HepG2 (cell line): Measurements from ENCODE around the gene FGF7. TPM values are rescaled to one million over a fixed set of nuclear protein-coding genes. Genes with fewer than 3 reads are reported as not detected.

Experiments
- ATAC-seq: fragments of 200-7000 bp; cut with Tn5 transposase; 3 replicates; pipeline ENCODE4 v1.9.1; 2020; ENCODE audit warnings: mild to moderate bottlenecking, moderate library complexity
- BruUV-seq: library from RNA; stranded (reverse); fragments of 400-500 nt; replicated peaks from 2 replicates; lab custom pipeline; 2021; lab: Mats Ljungman, UMichigan
- CTCF ChIA-PET: fragments of 300-600 bp; formaldehyde crosslinking; extraction: SDS; loops from one replicate; lab custom pipeline; 2021; ENCODE audit warnings: low total read pairs, inconsistent platforms, low intra/inter-chr PET ratio; lab: Yijun Ruan, JAX
- POLR2A ChIA-PET: fragments of 350-600 bp; sonication (Branson Sonifier 250); formaldehyde crosslinking; loops from one replicate; lab custom pipeline; 2020; ENCODE audit warnings: antibody characterized with exemption, inconsistent platforms; lab: Yijun Ruan, JAX
- DNase-seq: peaks from one replicate; pipeline ENCODE4 v3.0.0-alpha.2; 2015; ENCODE audit warnings: low spot score
- FAIRE-seq: peaks from 3 replicates; lab custom pipeline; 2011; peaks lifted over from hg19 to GRCh38; lab: Jason Lieb, UNC
- H2AFZ ChIP-seq: one replicate; pipeline ENCODE4 v1.6.1; 2011; ENCODE audit warnings: low read length, inconsistent platforms
- H3K27ac ChIP-seq: fragments of 300-600 bp; 3 replicates; pipeline ENCODE4 v1.8.0; 2011; ENCODE audit warnings: mixed run types, mild to moderate bottlenecking, mixed read lengths, low read length, inconsistent platforms; ENCODE audit not compliant: insufficient read depth; ENCODE audit errors: extremely low read length
- H3K27me3 ChIP-seq, 2 experiments: fragments of 200-600 bp in 1 of 2; 2 replicates in 1 of 2; 3 replicates in 1 of 2; pipeline versions ENCODE4 v1.6.0 to v1.8.0; 2011; ENCODE audit warnings: low read length in 2 of 2, mild to moderate bottlenecking in 2 of 2, moderate library complexity in 2 of 2, inconsistent platforms in 1 of 2; ENCODE audit not compliant: insufficient read depth in 2 of 2, control insufficient read depth in 1 of 2
- H3K36me3 ChIP-seq, 2 experiments: fragments of 200-600 bp in 1 of 2; replicated peaks in 1 of 2; 2 replicates in 1 of 2; 3 replicates in 1 of 2; pipeline versions ENCODE4 v1.5.1 to v1.8.0; 2011; ENCODE audit warnings: low read length in 2 of 2, inconsistent platforms in 1 of 2; ENCODE audit not compliant: insufficient read depth in 2 of 2, control insufficient read depth in 1 of 2
- H3K4me1 ChIP-seq: 2 replicates; pipeline ENCODE4 v1.5.1; 2012; ENCODE audit warnings: low read length, inconsistent platforms; ENCODE audit not compliant: insufficient read depth
- H3K4me2 ChIP-seq: 2 replicates; pipeline ENCODE4 v1.6.0; 2011; ENCODE audit warnings: low read depth, low read length, inconsistent platforms
- H3K4me3 ChIP-seq, 3 experiments: fragments of 200-600 bp in 1 of 3; sonication (generic), shearing (Covaris generic) in 1 of 3; replicated peaks in 1 of 3; 2 replicates each; pipeline ENCODE4 v1.5.1; 2011 to 2016; ENCODE audit warnings: low read length in 3 of 3, inconsistent platforms in 2 of 3, low read depth in 2 of 3, mild to moderate bottlenecking in 2 of 3, control low read depth in 1 of 3, mixed read lengths in 1 of 3; ENCODE audit not compliant: insufficient read depth in 1 of 3
- H3K79me2 ChIP-seq: one replicate; pipeline ENCODE4 v1.6.1; 2011; ENCODE audit warnings: low read length, inconsistent platforms; ENCODE audit not compliant: insufficient read depth
- H3K9ac ChIP-seq: 2 replicates; pipeline ENCODE4 v1.6.0; 2011; ENCODE audit warnings: mild to moderate bottlenecking, low read depth, low read length, inconsistent platforms; ENCODE audit not compliant: insufficient read depth
- H3K9me3 ChIP-seq: 2 replicates; pipeline ENCODE4 v1.5.1; 2012; ENCODE audit warnings: mild to moderate bottlenecking, low read length
- H4K20me1 ChIP-seq: 2 replicates; pipeline ENCODE4 v1.6.0; 2011; ENCODE audit warnings: inconsistent platforms, mild to moderate bottlenecking, low read length, moderate library complexity; ENCODE audit not compliant: insufficient read depth
- AGO2 ChIP-seq: fragments of 200-400 bp; formaldehyde crosslinking; optimal IDR thresholded peaks from 2 replicates; pipeline ENCODE3; 2017; ENCODE audit warnings: mild to moderate bottlenecking, low read depth, low read length, moderate library complexity
- BRCA1 ChIP-seq: sonication (generic); formaldehyde crosslinking; IDR thresholded peaks from 2 replicates; pipeline ENCODE4 v1.4.0; 2020; ENCODE audit warnings: missing genetic modification reagents
- ESRRA ChIP-seq: sonication (generic); formaldehyde crosslinking; IDR thresholded peaks from 2 replicates; pipeline ENCODE4 v1.5.1; 2020; ENCODE audit warnings: mild to moderate bottlenecking, low read depth, missing genetic modification reagents
- KDM3A ChIP-seq: IDR thresholded peaks from 2 replicates; pipeline ENCODE4 v1.6.1; 2018; ENCODE audit warnings: low read depth, missing compliant biosample characterization
- MAFG ChIP-seq: sonication (generic); formaldehyde crosslinking; IDR thresholded peaks from 2 replicates; pipeline ENCODE4 v1.5.1; 2020; ENCODE audit warnings: mild to moderate bottlenecking, missing genetic modification reagents
- REL ChIP-seq: sonication (generic); formaldehyde crosslinking; conservative IDR thresholded peaks from 2 replicates; pipeline ENCODE4 v1.8.0; 2022; ENCODE audit warnings: mild to moderate bottlenecking, missing genetic modification reagents, moderate library complexity
- SOX5 ChIP-seq: IDR thresholded peaks from 2 replicates; pipeline ENCODE4 v1.6.1; 2016; ENCODE audit warnings: borderline replicate concordance
- ZNF552 ChIP-seq: sonication (generic); formaldehyde crosslinking; IDR thresholded peaks from 2 replicates; pipeline ENCODE4 v1.9.0; 2022; ENCODE audit warnings: missing genetic modification reagents, mild to moderate bottlenecking, borderline replicate concordance
- ZNF672 ChIP-seq: sonication (generic); formaldehyde crosslinking; IDR thresholded peaks from 2 replicates; pipeline ENCODE4 v1.8.1; 2022; ENCODE audit warnings: missing genetic modification reagents
- WGBS: methylation state at CpG from one replicate; pipeline ENCODE4 v1.1.6; 2017; ENCODE audit warnings: low lambda C conversion rate; 5-methylcytosine and 5-hydroxymethylcytosine counted together
- in situ Hi-C: cut with HindIII; loops from 2 replicates; pipeline ENCODE4 v1.10.0; 2017; ENCODE audit warnings: low pct_unique_long_range_greater_than_20kb; ENCODE audit not compliant: extremely low pct_ligation_motif_present
- intact Hi-C: fragments of 100-400 bp; cut with micrococcal nuclease; formaldehyde crosslinking; loops from one replicate; pipeline ENCODE4 v1.10.0; 2022; ENCODE audit not compliant: unreplicated experiment
- polyA plus RNA-seq, 8 experiments: library from polyadenylated mRNA; depleted of rRNA in 3 of 8; stranded (reverse) in 7 of 8; unstranded in 1 of 8; fragments of >200 nt; fragmentation: Illumina TruSeq in 4 of 8; extraction: Trizol in 4 of 8; gene quantifications; 2 replicates each; pipeline versions ENCODE4 v1.2.1 to v1.2.3, GENCODE V29; 2011 to 2016; ENCODE audit warnings: low read depth in 4 of 8, missing spikeins in 1 of 8, mixed read lengths in 1 of 8; ENCODE audit not compliant: insufficient read depth in 1 of 8
- total RNA-seq, 5 experiments: library from RNA; depleted of rRNA; stranded (reverse); fragments of >200 nt; fragmentation: Illumina TruSeq; extraction: Trizol; gene quantifications; 2 replicates each; pipeline ENCODE4 v1.2.3, GENCODE V29; 2016; ENCODE audit warnings: low read depth in 1 of 5
- TF ChIP-seq, protein P1 (sequence below): sonication (generic); formaldehyde crosslinking; IDR thresholded peaks from 2 replicates; pipeline ENCODE4 v1.4.0; 2020; ENCODE audit warnings: missing genetic modification reagents
- TF ChIP-seq, protein P2 (sequence below): sonication (generic); formaldehyde crosslinking; IDR thresholded peaks from 2 replicates; pipeline ENCODE4 v1.5.1; 2020; ENCODE audit warnings: missing genetic modification reagents, mild to moderate bottlenecking, borderline replicate concordance
- TF ChIP-seq, protein P3 (sequence below): sonication (generic); formaldehyde crosslinking; IDR thresholded peaks from 2 replicates; pipeline ENCODE4 v1.9.0; 2021; ENCODE audit warnings: missing genetic modification reagents, borderline replicate concordance
- TF ChIP-seq, protein P4 (sequence below): sonication (generic); formaldehyde crosslinking; IDR thresholded peaks from 2 replicates; pipeline ENCODE4 v1.4.0; 2020; ENCODE audit warnings: missing genetic modification reagents

The FGF7 gene
- total and polyA plus RNA-seq, 2 of the 13 experiments (the other 11 are each of a cell fraction or from before 2014, with no cell fraction given): not detected

DNA sequence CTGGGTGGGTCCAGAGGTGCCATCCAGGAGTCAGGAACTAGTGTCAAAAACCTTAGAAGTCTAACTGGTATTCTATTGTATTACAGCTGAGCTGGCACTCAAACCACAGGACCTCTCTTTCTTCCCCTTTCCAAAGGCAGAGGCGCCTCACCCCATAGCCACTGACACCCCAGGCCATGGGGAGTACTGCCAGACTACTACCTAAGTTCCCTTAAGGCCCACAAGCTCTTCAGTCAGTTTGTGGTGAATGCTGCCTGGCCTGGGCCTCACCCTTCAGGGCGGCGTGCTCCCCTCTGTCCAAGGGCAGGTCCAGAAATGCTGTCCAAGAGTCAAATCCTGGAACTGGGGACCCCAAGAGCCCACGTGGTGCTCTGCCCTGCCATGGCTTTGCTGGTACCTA is 43.0 kb upstream of the FGF7 start:
- Histone ChIP-seq H3K27me3 (no peaks in the 10 kb centered on the region), H2AFZ (no peak overlapping the region), H3K36me3 (no peaks in the 10 kb centered on the region), H3K9ac (no peak overlapping the region), H3K4me3 (no peak overlapping the region), H4K20me1 (no peaks in the 10 kb centered on the region), H3K27ac (no peak overlapping the region), H3K79me2 (no peaks in the 10 kb centered on the region), H3K9me3 (no peaks in the 10 kb centered on the region), H3K4me2 (no peak overlapping the region), H3K4me1 (no peaks in the 10 kb centered on the region)
- in situ Hi-C loops: no loop called here
- ChIA-PET POLR2A (no interaction called here), CTCF (no interaction called here)
- no peak for DNase-seq
- BruUV-seq: no TSS peak
- WGBS: 37% methylated on average over 3 of the region's 4 CpGs
- intact Hi-C loops: no loop called here
- ATAC-seq: no peak
- no peak for FAIRE-seq
- TF ChIP-seq MAFG (CRISPR knock-in tag) (no peak), AGO2 (no peak)
- TF ChIP-seq, protein P1, sequence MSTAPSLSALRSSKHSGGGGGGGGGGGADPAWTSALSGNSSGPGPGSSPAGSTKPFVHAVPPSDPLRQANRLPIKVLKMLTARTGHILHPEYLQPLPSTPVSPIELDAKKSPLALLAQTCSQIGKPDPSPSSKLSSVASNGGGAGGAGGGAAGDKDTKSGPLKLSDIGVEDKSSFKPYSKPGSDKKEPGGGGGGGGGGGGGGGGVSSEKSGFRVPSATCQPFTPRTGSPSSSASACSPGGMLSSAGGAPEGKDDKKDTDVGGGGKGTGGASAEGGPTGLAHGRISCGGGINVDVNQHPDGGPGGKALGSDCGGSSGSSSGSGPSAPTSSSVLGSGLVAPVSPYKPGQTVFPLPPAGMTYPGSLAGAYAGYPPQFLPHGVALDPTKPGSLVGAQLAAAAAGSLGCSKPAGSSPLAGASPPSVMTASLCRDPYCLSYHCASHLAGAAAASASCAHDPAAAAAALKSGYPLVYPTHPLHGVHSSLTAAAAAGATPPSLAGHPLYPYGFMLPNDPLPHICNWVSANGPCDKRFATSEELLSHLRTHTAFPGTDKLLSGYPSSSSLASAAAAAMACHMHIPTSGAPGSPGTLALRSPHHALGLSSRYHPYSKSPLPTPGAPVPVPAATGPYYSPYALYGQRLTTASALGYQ: no peak

DNA sequence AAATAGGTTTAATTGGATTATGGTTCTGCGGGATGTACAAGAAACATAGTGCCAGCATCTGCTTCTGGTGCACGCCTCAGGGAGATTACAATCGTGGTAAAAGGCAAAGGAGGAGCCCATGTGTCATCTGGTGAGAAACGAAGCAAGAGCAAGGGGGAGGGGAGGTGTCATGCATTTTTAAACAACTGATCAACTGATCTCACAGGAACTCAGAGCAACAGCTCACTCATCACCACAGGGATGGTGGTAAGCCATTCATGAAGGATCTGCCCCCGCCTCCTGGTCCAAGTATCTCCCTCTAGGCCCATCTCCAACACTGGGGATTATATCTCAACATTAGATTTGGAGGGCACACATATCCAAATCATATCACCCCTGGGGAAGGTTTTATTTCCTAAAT is 42.1 kb upstream of the FGF7 start:
- ATAC-seq (no peak), FAIRE-seq (no peak), DNase-seq (no peak)
- CTCF ChIA-PET: no interaction called here
- Histone ChIP-seq H3K4me2 (no peak overlapping the region), H2AFZ (no peak overlapping the region), H4K20me1 (no peaks in the 10 kb centered on the region), H3K27me3 (no peaks in the 10 kb centered on the region), H3K27ac (no peak overlapping the region), H3K4me1 (no peaks in the 10 kb centered on the region), H3K4me3 (no peak overlapping the region), H3K9ac (no peak overlapping the region), H3K79me2 (no peaks in the 10 kb centered on the region), H3K9me3 (no peaks in the 10 kb centered on the region), H3K36me3 (no peaks in the 10 kb centered on the region)
- BruUV-seq: no TSS peak
- in situ Hi-C loops (no loop called here), intact Hi-C loops (no loop called here)
- POLR2A ChIA-PET: no interaction called here
- WGBS: 8% methylated on average over 5 of the region's 5 CpGs
- TF ChIP-seq, protein P2, sequence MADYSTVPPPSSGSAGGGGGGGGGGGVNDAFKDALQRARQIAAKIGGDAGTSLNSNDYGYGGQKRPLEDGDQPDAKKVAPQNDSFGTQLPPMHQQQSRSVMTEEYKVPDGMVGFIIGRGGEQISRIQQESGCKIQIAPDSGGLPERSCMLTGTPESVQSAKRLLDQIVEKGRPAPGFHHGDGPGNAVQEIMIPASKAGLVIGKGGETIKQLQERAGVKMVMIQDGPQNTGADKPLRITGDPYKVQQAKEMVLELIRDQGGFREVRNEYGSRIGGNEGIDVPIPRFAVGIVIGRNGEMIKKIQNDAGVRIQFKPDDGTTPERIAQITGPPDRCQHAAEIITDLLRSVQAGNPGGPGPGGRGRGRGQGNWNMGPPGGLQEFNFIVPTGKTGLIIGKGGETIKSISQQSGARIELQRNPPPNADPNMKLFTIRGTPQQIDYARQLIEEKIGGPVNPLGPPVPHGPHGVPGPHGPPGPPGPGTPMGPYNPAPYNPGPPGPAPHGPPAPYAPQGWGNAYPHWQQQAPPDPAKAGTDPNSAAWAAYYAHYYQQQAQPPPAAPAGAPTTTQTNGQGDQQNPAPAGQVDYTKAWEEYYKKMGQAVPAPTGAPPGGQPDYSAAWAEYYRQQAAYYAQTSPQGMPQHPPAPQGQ: no peak
- no peak for TF ChIP-seq KDM3A (CRISPR knock-in tag)
- TF ChIP-seq, protein P3, sequence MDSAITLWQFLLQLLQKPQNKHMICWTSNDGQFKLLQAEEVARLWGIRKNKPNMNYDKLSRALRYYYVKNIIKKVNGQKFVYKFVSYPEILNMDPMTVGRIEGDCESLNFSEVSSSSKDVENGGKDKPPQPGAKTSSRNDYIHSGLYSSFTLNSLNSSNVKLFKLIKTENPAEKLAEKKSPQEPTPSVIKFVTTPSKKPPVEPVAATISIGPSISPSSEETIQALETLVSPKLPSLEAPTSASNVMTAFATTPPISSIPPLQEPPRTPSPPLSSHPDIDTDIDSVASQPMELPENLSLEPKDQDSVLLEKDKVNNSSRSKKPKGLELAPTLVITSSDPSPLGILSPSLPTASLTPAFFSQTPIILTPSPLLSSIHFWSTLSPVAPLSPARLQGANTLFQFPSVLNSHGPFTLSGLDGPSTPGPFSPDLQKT: no peak
- TF ChIP-seq BRCA1 (CRISPR knock-in tag): no peak
- TF ChIP-seq, protein P4, sequence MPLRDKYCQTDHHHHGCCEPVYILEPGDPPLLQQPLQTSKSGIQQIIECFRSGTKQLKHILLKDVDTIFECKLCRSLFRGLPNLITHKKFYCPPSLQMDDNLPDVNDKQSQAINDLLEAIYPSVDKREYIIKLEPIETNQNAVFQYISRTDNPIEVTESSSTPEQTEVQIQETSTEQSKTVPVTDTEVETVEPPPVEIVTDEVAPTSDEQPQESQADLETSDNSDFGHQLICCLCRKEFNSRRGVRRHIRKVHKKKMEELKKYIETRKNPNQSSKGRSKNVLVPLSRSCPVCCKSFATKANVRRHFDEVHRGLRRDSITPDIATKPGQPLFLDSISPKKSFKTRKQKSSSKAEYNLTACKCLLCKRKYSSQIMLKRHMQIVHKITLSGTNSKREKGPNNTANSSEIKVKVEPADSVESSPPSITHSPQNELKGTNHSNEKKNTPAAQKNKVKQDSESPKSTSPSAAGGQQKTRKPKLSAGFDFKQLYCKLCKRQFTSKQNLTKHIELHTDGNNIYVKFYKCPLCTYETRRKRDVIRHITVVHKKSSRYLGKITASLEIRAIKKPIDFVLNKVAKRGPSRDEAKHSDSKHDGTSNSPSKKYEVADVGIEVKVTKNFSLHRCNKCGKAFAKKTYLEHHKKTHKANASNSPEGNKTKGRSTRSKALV (CRISPR knock-in tag): no peak
- TF ChIP-seq SOX5: no peak
- no peak for TF ChIP-seq ZNF552 (CRISPR knock-in tag)
- no peak for TF ChIP-seq REL (CRISPR knock-in tag)
- TF ChIP-seq ZNF672 (CRISPR knock-in tag): no peak
- TF ChIP-seq ESRRA (CRISPR knock-in tag): no peak
